Measurements from ENCODE around the gene UBE2Q1.

Gene UBE2Q1

DNA sequence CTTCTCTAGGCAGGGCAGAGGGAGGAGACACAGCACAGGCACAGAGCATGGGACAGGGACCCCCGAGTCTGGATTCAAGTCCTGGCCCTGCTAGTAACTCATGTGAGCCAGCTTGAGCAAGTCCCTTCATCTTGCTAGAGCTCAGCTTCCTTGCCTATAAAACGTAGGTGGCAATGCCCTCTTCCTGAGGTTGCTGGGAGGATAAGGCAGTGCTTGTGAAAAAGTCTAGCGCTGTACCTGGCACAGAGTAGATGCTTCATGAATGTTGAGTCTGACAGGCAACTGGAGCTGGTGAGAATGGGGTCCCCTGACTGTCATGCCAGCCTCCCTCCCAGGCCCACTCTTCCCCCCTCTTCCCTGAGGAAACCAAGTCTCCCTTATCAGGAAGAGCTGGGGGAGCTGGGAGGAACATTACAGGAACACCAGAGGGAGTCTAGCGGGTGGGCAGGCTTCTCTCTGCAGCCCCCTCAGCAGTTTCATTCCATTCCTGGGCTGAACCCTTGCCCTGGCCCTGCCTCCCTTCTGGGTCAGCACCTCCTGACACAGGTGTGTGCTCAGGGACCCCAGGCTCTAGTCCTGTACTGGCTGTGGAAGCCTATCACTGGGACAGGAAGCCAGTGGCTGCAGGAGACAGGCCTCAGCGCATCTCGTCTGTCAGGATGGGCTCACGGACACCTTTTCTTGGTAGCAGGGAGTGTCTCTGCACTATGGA is 19.0 kb upstream of the UBE2Q1 start:
- no peak for DNase-seq

DNA sequence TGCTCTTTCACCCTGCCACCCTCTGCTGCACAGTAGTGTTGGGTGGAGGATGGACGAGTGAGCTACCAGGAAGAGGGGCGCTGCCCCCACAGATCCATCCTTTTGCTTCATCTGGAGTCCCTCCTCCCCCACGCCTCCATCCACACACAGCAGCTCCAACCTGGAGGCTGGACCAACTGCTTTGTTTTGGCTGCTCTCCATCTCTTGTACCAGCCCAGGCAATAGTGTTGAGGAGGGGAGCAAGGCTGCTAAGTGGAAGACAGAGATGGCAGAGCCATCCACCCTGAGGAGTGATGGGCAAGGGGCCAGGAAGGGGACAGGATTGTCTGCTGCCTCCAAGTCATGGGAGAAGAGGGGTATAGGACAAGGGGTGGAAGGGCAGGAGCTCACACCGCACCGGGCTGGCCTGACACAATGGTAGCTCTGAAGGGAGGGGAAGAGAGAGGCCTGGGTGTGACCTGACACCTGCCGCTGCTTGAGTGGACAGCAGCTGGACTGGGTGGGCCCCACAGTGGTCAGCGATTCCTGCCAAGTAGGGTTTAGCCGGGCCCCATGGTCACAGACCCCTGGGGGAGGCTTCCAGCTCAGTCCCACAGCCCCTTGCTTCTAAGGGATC is 17.6 kb upstream of the UBE2Q1 start:
- DNase-seq: no peak

DNA sequence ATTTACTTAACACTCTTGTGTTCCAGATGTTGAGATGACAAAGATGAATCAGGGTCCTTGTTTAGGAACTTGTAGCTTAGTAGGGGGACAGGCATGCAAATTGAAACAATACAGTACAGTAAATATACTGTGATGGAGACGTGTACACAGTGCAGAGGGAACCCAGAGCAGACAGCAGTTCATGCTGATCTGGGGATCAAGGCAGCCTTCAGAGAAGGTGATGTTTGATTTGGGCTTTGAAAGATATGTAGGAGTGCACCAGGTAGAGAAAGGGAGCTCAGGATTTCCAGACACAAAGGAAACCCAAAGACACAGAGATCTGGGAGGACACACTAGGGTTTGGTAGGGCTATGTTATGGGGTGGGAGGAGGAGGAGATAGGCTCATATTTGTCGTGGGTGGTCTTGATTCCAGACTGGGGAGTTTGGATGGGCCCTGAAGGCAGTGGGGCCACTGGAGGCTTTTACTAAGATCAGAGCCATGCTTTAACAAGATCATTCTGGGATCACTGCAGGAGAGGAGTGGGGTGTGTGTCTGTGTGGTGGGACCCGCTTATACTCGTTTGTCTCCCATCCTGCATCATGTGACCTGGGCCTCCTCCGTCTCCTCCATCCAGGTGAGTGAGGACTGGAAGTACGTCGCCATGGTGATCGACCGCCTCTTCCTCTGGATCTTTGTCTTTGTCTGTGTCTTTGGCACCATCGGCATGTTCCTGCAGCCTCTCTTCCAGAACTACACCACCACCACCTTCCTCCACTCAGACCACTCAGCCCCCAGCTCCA is 16.9 kb upstream of the UBE2Q1 start:
- DNase-seq: no peak

DNA sequence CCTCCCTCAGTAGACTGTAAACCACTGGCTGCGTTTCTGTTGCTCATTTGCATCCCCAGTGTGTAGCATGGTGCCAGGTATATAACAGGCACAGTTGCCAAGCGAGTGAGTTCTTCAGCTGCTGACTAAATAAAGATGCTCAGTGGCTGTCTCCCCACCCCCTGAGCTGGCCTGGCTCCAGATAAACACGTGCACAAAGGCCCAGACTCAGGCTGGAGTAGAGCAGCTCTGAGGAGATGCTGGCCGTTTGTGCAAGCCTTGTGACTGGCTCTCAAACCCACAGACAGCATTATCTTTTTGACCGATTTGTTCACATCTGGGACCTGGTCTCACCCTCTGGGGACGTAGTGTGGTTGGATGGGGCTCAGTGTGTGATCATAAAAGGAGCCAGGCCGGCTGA is 16.3 kb upstream of the UBE2Q1 start:
- no peak for DNase-seq

DNA sequence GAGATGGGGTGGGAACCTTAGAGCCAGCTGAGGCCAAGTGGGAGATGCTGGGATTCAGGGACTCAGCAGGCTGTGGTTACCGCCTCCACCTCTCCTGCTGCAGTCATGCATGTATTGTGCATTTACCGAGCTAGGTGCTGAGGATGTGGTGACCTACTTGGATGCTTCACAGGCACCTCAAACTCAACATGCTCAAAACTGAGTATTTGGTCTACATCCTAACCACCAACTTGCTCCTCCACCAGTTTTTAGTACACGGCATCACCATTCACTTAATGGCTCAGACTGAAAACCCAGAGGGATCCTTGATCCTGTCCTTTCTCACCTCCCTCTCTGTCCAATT is 14.7 kb upstream of the UBE2Q1 start:
- DNase-seq: peak in 1 of 5 experiments; percentile 19

DNA sequence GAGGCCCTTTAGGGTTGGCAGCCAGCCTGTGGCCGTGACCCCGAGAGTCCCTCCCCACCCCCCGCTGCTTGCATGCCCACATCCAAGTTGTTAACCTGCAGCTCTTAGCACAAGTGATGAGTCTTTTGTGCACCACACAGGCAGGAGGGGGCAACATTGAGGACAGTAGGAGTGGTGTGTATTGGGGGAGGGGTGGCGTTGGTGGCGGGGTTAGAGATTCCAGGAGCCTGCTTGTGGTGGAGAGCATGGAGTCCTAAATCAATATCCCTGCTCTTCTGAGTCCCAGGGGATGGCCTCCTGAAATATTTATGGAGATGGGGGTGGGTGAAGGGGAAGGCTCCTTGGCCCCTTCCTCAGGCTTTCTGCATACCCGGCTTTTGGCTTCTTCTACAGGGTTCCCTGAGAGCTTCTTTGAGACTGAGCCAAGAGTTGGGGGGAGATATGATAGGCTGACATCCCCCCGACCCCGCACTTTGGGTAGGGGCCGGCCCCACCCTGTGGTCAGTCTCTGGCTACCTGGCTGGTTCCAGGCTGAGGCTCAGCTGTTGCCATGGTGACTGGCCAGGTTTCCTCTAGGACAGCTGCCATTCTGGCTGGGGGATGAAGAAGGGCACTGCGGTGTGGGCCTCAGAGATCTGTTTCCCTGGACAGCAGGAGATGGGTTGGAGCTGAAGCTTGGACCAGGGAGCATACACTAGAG is 14.2 kb upstream of the UBE2Q1 start:
- DNase-seq: no peak

DNA sequence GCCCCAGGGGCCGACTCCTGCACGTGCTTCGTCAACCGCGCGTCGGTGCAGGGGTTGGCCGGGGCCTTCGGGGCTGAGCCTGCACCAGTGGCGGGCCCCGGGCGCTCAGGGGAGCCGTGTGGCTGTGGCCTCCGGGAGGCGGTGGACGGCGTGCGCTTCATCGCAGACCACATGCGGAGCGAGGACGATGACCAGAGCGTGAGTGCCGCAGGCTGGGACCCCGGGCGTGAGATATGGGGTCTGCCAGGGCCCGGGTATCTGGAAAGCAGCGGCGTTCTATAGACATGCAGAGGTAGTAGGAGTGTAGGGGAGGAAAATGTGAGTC is 13.5 kb upstream of the UBE2Q1 start:
- no peak for DNase-seq

DNA sequence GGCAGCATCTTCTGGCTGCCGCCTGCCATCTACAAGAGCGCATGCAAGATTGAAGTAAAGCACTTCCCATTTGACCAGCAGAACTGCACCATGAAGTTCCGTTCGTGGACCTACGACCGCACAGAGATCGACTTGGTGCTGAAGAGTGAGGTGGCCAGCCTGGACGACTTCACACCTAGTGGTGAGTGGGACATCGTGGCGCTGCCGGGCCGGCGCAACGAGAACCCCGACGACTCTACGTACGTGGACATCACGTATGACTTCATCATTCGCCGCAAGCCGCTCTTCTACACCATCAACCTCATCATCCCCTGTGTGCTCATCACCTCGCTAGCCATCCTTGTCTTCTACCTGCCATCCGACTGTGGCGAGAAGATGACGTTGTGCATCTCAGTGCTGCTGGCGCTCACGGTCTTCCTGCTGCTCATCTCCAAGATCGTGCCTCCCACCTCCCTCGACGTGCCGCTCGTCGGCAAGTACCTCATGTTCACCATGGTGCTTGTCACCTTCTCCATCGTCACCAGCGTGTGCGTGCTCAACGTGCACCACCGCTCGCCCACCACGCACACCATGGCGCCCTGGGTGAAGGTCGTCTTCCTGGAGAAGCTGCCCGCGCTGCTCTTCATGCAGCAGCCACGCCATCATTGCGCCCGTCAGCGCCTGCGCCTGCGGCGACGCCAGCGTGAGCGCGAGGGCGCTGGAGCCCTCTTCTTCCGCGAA is 12.9 kb upstream of the UBE2Q1 start:
- no peak for DNase-seq

DNA sequence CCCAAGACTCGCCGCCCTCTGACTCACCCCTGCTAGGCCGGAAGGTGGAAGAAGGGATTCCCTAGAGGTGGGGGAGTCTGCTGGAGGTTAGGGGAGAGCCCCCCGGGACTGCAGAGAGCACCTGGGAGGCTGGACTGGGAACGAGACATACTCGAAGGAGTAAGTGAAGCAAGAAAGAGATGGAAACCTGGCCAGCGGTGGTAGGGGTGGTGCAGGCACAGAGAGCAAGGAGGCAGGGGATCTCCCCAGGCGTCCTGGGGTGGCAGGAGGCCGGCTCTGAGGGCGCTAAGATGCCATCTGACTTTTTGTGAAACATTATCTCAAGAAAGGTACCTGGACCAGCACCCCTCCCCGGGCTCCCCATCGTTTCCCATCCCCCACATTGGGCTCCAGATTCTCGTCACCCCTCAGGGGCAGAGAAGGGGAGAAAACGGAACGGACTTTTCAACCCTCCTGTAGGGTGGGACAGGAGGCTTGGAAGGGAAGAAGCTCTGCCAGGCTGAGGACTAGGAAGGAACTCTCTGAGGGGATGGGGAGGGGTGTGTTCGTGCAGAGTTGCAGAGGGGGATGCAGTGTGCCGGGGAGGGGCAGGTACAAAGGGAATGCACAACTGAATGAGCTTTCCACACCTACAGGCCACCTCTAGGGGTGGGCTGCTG is 9.8 kb upstream of the UBE2Q1 start:
- no peak for DNase-seq

DNA sequence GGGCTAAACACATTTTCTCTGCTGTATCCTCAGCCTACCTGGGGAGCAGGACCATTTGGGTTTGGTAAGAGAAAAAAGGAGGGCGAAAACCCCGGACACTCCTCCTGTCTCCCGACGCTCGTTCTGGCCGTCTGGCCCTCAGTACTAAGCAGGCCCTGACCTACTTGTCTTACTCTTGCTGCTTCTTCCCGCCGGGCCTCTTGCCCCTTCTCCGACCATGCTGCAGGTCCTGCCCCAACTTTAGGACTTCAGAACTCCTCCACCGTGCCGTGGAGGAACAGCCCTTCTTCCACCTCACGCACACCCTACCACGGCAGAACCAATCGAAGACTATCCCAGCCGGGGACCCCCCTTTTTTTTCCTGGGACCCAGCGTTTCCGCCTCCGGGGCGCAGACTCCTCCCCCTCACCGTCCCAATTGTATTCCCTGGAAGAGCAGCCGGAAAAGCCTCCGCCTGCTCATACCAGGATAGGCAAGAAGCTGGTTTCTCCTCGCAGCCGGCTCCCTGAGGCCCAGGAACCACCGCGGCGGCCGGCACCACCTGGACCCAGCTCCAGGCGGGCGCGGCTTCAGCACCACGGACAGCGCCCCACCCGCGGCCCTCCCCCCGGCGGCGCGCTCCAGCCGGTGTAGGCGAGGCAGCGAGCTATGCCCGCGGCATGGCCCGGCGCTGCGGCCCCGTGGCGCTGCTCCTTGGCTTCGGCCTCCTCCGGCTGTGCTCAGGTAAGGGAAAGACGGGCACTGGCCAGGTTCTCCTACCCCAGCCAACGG is 9.1 kb upstream of the UBE2Q1 start, which contains the start of gene CHRNB2:
CHRNB2 (plus strand) TSS at position 393 of the 771 bp plus-strand sequence; CDS start at position 660, 267 bp downstream.
- peak; percentile 52 to 73 (median 63) for DNase-seq

DNA sequence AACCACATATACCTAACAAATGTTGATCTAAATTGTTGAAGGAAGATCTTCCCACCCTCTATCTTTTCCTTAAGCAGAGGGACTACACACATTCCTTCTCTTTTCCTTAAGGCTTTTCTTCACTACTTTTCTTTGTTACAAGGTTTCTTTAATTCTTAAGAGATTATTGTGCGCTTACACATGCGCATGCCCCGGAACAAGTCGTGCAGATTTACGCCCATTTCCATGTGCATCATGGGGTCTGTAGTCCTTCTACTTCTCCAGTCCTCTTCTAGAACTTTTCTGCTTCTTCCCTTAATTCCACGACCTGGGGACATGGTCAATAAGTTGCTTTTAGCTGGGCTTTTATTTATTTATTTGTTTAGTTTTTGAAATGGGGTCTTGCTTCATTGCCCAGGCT is 7.4 kb upstream of the UBE2Q1 start:
- DNase-seq: no peak

DNA sequence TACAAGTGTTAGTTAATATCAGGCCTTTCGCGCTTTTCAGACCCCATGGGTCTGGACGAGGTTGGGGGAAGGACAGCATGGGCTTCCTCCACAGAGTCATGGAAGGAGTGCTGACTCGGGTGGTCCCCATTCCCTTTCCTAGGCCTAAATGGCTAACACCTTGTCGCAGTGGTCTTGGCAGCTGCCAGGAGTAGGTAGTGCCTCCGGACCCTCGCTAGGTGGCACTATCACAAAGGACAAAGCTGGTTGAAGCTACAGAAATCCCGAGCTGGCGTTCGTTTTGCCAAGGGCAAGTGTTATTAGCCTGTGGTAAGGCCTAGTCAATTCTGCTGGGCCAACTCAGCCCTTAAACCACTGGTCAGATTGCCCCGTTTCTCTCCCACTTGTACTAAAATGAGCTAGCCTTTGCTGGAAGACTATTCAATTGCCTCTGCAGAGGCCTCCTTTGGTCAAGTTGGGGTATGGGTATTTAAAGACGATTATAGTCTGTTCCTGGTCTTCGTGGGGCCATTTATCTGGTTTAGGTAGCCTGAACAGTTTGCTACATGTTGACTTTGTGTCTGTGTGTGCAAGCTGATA is 1.1 kb upstream of the UBE2Q1 start:
- peak; percentile 37 to 84 (median 68) for DNase-seq

DNA sequence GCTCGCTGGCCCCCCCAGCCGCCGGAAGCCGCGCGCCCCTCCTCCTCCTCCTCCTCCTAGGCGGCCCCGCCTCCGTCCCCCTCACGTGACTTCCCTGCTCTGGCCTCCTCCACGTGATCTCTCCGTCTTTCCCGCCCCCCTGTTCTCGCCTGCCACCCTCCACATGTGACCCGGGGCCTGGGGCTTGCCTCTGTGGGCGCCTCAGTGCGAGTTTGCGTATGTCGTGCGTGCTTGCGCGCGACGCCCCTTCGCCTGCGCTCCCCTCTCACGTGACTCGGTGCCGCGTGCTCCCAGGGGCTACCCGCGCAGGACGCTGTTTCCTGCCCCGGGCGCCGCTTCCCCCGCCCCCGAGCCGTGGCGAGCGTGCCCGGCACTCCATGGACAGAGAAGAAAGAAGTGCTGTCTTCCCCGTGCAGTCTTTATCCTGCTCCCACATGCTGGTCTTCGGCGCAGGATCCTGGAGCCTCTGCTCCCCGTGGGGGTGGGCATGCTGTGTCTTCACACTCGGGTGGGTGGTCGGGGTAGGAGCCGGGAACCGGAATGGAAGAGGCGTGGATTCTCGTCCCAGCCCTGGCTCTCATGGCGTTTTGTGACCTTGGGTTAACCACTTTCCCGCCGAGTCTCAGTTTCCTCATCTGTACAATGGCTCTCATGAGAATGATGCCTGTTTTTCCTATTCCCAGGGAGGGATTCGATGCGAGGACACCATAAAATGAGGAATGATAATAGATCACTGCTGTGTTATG is 431 bp upstream of the UBE2Q1 start:
- DNase-seq: peak; percentile 99 to 100 (median 100)

DNA sequence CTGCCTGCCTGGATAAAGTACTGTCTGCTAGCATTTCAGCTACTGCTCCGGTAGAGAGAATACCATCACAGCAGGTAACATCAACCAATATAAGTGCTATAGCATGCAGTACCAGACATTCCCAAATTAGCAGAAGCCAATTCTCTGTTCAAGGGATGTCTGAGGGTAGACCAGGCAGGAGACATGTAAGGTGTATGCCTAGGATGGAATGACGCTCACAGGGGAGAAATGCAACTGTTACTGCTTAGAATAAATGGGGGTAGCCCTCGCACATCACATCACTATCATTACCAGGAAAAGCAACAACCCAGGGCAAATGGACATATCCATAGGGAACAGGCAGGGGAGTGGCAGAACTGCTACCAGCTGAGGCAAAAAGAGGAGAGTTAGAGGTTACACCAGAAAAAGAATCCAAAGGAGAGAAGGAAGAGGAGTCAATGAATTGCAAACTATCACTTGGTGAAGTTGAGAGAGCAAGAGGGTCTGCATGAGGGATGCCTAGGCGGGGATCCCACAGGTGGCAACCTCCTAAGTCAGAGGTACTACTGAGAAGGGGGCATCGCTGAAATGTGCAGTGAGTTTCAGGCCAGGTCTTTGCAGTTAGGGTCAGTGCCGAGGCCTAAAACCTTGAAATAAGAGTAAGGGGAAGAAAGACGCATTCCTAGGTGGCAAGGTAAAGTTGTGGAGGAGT is 1.1 kb downstream of the UBE2Q1 start:
- no peak for DNase-seq

DNA sequence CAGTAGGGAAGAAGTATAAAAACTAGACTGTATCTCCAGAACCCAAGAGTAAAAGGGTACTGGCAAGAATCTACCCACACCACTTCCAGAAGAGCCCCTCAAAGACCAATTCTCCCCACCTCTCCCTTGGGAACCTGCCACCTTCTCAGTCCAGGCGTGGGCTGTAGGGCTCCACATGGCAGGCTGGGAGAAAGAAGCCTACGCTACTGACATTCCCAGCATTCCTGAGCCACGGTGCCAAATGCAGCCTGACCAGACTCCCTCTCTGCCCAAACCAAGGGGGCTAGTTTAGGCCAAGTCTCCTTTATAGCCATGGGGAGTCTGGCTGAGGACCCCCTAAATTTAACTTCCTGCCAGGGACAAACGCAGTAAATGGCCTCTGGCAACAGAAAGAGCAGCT is 2.0 kb downstream of the UBE2Q1 start:
- no peak for DNase-seq

DNA sequence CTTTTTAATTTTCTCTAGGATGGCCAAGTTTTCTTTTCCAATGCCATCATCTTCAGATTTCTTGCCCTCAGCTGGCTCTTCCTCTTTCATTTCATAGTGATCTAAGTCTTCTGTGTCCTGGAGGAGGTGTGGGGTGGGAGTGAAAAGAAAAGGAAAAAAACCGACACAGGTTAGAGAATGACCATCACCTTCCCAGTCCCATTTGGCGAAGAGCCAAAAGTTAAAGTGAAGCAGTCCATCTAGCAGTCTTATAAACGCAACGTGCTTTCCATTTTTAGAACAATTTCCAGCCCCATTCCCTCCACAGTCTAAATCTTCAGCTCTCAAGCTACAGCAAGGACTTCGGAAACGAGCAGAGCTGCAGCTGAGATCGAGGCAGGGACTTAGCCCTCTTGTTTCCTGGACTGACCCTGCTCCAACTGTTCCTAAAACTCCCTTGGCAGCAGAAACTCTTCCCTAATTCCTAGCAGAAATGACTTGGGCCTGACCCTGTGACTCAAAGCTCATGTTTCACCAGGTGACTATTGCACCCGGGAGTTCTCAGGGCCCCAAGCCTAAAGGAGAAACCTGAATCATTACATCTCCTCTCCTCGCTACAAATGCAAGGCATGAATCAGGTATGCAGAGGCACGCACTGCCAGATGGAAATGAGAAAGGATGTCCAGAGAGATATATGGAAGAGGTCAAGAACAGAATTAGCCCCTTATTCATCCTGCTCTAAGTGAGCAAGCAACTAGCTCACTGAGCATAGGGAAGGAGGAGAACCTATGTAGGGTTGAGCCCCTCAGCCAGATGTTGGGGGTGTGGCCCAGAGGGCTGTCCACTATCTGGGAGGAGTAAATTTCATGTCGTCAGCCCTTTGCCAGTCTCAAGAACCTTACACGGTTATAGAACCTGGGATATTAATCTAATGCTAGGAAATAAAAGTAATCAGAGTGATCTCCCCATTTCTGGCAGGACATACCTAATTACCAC is 5.1 kb downstream of the UBE2Q1 start:
- no peak for DNase-seq

DNA sequence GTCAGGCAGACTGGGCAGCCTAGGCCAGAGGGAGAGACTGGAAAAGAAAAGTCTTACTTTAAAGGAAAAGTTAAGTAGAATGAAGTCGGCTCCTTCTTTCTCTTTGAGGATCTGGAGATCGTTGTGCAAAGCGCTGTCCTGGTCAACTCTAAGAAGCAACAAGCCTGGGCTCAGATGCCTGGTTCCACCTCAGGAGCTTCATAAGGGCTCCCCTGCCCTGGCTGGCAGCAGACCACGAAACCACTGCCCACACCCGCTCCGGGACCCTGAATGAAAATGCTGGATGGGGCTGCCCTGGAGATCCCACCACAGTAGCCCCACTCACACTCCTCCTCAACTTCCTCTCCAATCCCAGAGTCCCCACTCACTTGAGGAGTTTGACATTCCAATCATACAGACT is 6.4 kb downstream of the UBE2Q1 start:
- no peak for DNase-seq

DNA sequence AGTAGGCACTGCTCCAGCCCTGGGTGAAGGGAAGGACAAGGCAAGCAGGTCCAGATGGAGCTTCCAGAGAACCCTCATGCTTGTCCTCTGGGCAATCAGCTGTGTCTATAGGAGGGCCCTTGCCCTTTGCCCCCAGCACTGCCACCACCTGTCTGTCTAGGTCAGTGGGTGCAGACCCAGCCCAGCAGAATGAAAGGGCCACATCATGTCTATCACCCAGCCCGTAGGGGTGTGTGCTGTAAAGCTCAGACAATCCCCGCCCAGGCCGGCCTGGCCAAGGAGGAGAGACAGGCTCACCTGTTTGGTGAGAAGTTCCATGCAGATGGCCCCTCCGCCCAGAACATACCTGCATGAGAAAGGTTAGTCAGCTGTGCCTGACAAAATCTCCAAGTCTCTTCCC is 7.0 kb downstream of the UBE2Q1 start:
- no peak for DNase-seq

All from T-helper 2 cell (primary cell).